Renal cortex interstitium (tissue), 11 donors: ENCODE data around the gene CD101. TPM values are rescaled to one million over a fixed set of nuclear protein-coding genes. Genes with fewer than 3 reads are reported as not detected.

ENCODE experiments used
- DNase-seq, 11 donors: peaks; one replicate each; pipeline ENCODE4 v3.0.0-alpha.2; 2013; ENCODE audit warnings: low read depth in 9 of 11, low spot score in 4 of 11; ENCODE audit errors: extremely low read depth in 1 of 11
- polyA plus RNA-seq, 3 donors: library from polyadenylated mRNA; unstranded; fragments of 120-200 nt; gene quantifications; one replicate each; pipeline ENCODE4 v1.2.1, GENCODE V29; 2013; ENCODE audit not compliant: insufficient read length in 3 of 3

CD101 gene
- polyA plus RNA-seq, 3 donors = 1.9 to 2.5 (median 2.0) TPM

DNA sequence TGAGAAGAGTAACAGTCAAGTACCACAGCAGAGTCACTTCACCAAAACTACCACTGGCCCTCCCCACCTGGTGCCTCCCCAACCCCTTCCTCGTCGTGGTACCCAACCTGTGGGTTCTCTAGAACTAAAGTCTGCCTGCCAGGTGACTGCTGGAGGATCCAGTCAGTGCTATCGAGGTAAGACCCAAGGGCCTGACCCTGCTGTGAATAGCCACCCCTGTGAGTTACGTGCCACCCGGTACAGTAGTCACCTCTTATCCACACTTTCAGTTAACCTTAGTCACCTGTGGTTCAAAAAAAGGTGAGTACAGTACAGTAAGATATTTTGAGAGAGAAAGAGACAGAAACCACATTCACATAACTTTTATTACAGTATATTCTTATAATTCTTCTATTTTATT, 75.1 kb downstream of the CD101 start:
- DNase-seq = no peak

DNA sequence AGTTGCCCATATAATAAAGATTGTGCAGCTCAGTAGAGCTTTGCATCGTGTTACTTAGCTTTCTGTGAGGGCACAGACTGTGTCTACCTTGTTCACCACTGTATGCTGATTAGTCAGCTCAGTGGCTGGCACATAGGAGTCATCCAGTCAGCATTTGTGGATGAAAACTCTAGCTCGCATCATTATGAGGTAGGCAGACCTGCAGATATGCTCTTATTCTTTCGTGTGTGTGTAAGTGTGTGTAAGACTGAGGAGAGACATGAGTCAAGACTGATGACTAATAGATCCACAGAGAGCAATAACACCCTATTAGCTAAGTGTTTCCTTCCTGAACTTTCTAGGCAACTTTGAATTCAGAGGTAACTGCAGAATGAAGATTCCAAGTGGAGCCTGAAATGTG, 75.7 kb downstream of the CD101 start:
- DNase-seq = no peak

DNA sequence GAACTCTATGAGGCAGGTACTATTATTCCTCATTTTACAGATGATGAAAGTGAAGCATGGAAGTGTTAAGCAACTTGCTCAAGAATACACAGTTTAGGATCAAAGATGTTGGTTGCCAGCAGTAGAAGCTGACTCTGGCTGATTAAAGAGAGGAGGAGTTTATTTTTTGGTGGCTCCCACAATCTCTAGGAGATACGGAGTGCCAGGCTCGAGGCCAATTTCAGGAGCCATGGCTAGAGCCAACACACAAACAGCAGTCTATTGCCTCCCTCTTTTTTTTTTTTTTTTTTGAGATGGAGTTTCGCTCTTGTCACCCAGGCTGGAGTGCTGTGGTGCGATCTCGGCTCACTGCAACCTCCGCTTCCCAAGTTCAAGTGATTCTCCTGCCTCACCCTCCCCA, 78.2 kb downstream of the CD101 start:
- DNase-seq = no peak

DNA sequence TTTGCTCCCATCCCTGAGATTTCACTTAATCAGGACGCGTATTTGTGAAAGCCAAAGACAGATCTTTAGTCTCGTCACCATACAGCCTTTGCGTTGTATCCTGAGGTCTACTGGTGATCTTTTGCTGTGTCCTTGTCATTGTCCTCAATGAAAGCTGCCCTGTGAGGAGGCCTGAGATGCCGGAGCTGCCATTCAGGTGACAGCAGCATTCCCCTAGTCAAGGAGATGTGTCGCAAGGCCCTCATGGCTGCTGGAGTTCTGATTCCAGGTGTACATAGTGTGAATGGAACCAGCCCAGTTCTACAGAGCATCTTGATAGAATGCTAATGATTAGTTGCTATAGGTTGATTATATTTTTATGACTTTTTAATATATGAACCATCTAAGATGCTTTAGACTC, 82.7 kb downstream of the CD101 start:
- DNase-seq = no peak

Other genes starting within 250 kb of the CD101 start
- gene CD2, start 247.3 kb upstream of the CD101 start, polyA plus RNA-seq = under 1 TPM; 0.10 to 0.28 (median 0.23) TPM
- gene PTGFRN, start 91.8 kb upstream of the CD101 start, polyA plus RNA-seq = 10 to 100 TPM; 52.8 to 56.7 (median 56.4) TPM
- 10 to 100 TPM; 21.2 to 24.0 (median 23.2) TPM for gene TTF2, start 58.6 kb downstream of the CD101 start, polyA plus RNA-seq
- gene TRIM45, start 120.0 kb downstream of the CD101 start, polyA plus RNA-seq = 10 to 100 TPM; 20.4 to 30.3 (median 22.3) TPM
- gene VTCN1, start 209.2 kb downstream of the CD101 start, polyA plus RNA-seq = 10 to 100 TPM; 15.8 to 25.1 (median 18.7) TPM